GM18526 (cell line): ENCODE results near the gene SUGCT.

Source experiments
- POLR2A ChIP-seq: IDR thresholded peaks from 3 replicates; pipeline ENCODE4 v1.6.1; 2011; ENCODE audit not compliant: insufficient read length; ENCODE audit errors: extremely low read depth

SUGCT gene

DNA sequence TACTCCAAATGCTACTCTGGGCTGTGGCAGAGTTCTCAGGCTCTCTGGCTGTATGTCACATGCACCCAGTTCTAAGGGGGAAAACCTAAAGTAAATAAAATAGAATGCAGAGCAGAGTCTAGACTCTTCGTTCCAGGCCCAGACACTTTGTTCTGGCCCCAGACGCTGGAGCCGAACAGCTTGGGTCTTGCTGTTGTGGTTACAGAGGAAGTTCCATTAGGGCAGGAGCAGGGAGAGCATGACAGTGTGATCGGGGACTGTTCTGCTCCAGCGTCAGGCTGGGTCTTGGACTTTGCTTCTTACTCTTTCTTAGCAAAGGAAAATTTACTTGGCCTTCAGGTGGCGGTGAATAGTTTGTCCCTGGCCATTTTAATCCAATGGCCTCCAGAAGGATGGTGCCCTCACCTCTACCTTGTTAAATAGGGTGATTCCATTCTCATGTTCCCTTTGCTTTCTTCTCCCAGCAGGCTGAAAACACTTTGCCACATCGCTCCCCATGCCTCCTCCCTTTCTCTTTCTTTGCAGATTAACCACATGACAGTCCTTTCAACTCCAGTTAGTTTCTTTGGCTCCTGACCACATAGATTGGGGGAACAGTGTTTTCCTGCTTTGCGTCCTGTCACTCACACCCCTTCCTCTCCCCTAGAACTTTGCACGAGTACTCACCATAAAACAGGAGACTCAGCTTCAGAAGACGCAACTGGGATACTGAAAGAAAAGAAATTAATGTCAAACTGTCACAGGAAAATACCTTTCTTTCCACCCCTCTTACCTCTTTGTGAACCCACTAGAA lies 730.8 kb downstream of the SUGCT start:
- no peak for TF ChIP-seq POLR2A

DNA sequence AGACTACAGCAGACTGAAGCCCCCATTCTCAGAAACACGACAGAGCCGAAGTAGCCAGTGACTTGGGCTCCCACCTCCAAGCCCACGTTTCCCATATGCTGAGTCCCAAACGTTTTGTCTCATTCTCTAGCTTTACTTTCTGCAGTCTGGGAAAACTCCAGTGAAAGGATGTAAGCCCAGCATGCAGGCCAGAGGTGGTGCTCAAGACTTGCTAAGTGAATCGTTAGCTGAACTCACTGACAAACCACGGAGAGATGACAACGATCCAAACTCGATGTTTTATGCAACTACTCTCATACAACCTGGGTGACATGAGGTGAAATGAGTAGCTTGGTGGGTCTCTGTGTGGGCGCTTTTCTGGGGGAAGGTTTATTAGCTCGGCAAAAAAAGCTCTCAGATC lies 731.8 kb downstream of the SUGCT start:
- no peak for TF ChIP-seq POLR2A

DNA sequence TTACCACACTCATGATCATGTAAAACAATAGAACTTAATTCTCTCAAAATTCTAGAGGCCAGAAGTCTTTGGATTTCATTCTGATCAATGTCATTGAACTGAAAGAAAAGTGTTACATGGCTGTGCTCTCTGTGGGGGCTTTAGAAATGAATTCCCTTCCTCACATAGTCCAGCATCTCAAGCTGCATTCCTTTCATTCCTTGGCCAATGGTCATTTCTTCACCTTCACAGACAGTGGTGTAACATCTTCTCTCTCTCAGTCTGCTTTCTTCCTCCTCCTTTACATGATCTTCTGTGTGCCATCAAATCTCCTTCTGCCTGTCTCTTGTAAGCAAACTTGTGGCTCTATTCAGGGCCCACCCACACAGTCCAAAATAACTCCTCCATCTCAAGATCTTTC lies 735.3 kb downstream of the SUGCT start:
- TF ChIP-seq POLR2A = no peak

DNA sequence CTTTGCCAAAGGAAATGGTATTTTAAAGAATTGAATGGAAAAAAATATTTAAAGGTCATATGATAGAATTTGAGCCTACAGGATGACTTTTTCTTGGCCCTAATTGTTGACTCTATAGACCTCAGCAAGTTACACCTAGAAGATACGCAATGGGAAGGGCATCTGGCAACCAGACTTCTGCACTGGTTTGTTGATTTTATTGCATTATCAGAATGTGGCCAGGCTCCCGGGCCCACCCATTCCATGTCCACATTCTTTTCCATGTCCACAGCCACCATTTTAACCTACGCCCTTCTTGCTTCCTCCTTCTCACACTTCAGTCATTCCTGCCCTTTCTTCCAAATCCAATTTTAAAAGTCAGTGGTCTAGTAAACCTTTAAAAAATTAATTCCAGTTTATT lies 738.4 kb downstream of the SUGCT start:
- no peak for TF ChIP-seq POLR2A

DNA sequence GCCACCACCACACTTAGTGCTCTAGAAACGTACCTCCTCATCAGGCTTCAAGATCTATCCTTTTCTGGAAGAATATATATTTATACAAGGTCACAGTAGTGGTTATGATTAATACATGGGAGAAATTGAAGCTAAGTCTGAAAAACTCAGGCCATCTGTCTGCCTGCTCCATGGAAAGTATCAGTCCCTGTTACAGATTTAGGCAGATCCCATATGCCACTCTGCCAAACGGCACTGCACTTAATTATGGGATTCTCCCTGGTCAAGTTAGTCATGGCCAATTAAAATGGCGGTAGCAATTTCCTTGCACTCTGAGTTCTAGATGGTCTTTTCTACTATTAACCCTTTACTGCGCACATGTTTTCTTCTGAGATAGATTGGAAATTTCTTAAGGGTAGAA lies 740.0 kb downstream of the SUGCT start:
- TF ChIP-seq POLR2A = no peak

DNA sequence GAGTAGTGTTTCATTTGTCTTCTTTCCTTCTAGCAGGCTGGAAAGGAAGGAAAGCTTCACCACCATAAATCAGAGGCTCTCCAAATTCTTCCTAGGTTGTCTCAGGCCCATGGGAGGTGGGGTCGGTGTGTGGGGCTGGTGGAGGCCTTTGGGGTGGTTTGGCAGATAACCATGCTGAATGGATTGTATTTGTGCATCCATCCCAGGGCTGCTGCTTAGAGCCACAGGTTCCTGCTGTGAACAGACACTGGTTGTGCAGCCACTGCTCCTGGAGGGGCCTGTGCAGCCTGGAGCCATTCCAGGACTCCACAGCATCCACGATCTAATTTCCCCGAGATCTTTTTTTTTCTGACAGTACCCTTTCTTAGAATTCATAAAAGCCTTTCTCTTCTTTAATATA lies 741.8 kb downstream of the SUGCT start:
- TF ChIP-seq POLR2A = no peak

DNA sequence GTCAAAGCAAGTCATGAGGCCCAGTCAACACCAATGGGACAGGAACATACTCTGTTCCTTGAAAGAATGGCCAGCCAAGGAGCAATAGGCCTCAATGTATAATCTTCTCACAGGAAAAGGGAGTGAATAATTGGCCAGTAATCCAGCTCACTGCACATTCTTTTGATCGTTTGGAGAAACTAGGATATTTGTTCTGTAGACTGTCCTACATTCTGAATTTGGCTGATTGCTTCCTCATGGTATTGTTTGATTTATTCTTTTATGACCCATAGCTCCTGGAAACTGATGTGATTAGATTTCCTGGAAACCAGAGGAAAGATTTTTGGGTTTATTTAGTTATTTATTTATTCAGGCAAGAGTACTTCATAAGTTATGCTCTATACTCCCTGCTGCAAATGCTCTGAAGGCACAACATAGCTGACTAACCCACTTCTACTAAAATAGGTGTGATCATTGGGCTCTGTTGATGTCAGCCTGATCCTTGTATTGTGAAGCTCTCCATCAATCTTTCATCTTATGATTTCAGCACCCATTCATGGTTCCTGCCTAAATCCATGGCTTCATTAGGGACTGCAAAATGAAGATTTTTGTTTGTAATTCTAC lies 745.2 kb downstream of the SUGCT start:
- no peak for TF ChIP-seq POLR2A

DNA sequence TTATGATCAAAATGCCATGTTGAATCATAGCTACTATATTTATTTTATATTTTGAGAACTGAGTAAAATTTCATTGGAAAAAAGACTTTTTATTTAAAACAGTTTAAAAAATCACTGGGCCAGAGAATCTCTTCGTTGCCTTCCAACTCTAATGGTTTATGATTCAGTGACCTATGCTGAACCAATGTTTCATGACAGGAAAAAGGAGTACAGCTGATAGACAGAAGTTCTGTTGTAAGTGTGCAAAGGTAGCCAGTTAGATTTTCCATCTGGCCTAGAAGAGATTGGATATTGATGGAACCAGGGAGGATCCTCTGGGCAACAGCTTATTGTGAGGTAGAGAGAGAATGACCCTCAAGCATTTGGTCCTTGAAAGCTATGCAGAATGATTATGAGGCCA lies 745.8 kb downstream of the SUGCT start:
- TF ChIP-seq POLR2A = no peak

DNA sequence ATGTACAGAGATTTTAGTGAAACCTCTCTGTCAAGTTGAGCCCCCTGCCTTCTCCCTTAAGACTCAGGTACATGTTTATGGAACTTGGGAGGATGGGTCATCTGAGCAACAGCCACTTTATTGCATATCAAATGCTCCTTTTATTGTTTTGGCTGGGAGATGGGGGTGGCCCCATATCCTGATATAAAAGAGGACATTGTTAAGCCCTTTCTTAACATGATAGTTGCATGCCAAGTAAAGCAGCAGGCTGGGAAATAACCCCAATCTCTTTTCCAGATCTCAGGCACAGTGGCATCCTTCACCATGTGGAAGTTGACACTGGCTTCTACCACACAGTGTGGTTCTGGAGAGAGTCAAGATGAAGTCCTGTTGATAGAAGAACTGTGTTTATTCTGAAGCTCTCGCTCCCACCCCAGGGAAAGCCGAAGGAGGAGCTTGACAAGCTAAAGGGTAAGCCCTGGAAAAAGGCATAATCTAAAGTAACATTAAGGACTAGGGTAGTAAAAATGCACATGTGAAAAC lies 746.7 kb downstream of the SUGCT start:
- no peak for TF ChIP-seq POLR2A

DNA sequence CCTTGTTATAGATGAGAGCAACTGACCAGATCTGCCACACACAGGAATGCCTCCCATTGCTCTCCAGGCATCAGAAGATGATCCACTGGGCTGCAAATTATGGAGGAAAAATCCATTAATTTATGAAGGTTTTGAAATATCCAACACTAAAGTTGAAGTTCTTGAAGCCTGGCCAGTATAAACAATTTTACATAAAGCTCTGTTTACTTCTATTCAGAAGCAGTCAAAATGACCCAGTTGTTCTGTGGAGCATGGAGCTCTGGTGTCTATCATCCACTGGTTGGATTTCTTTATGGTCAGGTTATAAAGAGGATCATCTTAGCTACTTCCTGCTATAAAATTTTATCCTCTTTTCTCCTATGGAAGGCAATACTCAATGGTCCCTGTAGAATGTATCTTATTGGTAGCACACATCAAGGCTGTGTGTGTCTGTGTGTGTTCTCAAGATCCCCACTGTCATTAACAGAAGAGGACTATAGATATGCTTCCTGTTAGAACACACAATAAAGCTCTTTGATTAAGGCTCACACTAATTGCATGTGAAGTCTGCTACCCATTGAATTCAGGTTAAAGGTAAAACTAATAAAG lies 747.4 kb downstream of the SUGCT start:
- TF ChIP-seq POLR2A = no peak

DNA sequence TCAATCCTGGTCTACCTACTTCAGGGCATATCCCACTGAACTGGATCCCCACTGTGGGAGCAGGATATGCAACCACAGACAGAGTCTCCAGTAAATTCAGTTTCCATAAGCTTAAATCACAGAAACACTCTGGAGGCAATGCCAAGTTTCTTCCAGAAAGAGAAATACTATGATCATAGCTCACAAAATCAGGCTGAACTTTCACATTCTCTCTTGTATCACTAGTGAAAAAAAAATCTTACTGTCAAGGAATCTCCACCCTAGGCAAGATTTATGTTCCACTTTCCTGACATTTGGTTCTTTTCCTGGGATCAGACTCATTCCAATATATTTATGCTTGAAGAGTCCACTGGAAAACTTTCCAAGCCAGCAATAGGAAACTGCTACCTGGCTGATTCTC lies 749.0 kb downstream of the SUGCT start:
- no peak for TF ChIP-seq POLR2A

DNA sequence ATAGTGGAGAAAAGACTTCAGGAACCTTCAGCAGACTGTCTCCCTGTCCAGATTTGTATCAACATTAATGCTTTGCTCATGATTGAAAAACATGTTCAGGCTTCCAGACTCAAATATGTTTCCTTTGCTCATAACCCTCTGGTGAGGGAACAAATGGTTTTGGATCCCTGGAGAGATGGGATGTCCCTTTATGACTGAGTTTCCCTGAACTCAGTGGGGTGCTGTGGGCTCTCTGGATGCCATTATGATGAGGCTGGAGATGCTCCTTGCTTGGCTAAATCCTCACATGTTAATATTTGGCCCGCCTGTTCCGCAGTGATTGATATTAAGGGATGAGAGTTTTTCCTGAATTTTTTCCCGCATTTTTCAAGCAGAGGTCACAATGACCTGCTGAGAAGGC lies 749.4 kb downstream of the SUGCT start:
- TF ChIP-seq POLR2A = no peak

DNA sequence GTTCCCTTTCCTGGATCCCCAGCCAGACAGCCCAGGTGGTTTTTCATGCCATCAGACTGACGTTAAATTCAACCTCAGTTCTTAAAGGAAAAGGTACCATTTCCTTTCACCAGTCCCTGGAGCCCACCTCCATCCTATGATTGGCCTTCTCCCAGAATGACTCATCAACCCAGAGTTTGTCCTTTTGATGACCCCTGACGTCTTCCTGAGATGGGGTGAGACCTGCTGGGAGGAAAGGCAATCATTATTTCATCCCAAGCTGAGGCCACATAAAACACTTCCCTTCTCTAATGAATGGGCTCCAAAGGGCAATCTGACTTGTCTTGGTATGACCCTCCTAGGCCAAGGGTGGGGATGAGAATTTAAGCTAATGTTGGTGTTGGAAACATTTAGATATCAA lies 750.7 kb downstream of the SUGCT start:
- TF ChIP-seq POLR2A = no peak

DNA sequence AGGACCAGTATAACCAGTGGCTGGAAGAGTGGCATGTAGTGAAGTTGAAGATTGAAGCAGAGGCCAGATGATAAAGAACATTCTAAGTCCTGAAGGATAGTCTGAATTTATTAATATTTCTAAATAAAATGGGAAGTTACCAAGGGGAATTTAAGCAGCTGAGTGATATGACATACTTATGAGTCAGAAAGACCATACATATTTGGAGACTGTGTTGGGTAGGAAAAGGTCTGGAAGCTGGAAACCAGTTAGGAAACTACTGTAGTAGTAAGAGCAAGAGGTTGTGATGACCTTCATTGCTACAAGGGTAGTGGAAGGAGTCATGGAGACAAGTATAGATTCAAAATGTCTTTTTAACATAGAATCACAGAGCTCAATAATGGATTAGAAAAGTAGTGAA lies 752.3 kb downstream of the SUGCT start:
- no peak for TF ChIP-seq POLR2A

DNA sequence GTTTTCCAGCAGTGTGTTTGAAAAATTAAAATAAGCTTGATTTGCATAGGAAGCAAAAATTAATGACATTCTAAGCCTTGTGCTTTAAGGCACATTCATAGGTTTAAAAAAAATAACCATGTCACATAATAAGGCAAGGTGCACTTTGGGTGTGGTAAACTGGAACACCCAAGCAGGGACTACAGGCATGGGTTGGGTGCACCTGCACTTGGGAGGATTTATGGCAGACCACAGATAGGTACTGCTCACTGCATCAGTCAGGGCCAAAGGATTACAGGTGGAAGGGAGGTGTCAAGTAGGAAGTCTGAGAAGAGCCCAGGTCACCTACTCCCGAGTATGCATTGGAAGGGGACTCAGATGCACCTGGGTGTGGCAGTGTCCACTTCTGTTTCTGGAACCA lies 753.7 kb downstream of the SUGCT start:
- TF ChIP-seq POLR2A = no peak

DNA sequence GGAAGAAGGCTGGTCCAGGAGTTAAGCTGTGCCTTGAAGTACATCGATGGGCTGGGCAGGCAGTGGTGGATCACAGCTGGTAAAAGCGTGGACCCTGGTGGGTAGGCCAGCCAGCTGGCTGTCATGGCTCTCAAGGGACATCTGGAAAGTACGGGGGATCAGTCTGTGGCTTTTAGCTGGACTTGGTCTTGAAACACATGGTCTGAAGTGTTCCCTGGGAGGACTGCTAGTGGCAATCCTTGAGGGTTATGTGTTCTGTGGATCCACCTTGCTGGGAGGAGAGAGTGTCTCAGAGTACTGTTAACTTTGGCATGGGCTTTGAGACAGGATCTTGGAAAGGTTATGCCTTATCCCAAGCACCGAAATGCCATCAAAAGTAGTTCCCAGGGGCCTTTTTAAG lies 754.3 kb downstream of the SUGCT start:
- TF ChIP-seq POLR2A = no peak
